ENCODE measurements around the gene HFE.
A peak's percentile ranks its signal among the peaks of the same experiment; 100 is the strongest.
"Not testable (repeated sequence)": the region's sequence is repeated elsewhere in the genome, so short reads cannot be mapped to it uniquely, and the experiment has no call there.

Gene HFE

DNA sequence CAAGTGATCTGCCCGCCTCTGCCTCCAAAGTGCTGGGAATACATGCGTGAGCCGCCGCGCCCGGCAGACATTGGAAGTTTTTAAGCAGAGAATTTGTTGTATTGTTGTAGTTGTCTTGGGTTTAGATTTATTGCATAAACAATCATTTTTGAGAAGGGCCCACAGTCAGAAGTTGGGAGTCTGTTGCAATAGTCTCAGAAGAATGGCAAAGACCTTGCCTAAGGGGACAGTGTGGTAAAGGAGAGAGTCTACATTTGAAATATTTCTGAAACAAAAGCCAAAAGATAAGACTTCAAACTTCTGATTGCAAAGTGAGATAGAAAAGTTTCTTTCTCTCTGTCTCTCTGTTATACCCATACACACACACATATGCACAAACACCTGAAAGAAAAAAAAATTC, 22.5 kb downstream of the HFE start:
- DNase-seq (ENCODE audit: low read depth): no peak

DNA sequence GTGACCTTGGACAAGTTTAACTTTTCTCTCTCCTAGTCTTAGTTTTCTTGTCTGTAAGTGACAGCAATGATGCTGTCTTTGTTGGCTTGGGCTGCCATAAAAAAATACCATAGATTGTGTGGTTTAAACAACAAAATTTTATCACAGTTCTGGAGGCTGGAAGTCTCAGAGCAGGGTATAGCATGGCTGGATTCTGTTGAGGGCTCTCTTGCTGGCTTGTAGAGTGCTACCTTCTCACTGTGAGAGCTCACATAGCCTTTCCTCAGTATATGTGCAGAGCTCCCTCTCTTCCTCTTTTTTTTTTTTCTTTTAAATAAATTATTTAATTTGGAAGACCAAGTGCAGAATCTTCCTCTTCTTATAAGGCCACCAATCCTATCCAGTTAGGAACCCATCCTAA, 26.3 kb downstream of the HFE start:
- no peak for DNase-seq (ENCODE audit: low read depth)

DNA sequence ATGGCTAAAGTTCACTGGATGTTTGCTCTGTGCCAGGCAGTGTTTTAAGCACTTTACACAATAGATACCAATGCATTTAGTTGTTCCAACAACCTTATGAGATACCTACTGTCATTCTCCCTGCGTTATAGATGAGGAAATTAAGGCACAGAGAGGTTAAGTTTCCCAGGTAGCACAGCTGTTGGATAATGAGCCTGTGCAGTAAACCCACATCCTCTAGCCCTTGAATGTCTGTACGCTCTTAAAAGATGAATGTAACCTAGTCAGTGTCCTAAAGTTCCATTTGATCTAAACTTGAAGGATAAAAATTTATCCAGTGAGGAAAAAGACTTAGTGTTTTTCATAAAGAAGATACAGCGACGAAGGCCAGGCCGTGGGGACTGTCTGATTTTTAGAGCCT, 28.0 kb downstream of the HFE start:
- no peak for DNase-seq (ENCODE audit: low read depth)

DNA sequence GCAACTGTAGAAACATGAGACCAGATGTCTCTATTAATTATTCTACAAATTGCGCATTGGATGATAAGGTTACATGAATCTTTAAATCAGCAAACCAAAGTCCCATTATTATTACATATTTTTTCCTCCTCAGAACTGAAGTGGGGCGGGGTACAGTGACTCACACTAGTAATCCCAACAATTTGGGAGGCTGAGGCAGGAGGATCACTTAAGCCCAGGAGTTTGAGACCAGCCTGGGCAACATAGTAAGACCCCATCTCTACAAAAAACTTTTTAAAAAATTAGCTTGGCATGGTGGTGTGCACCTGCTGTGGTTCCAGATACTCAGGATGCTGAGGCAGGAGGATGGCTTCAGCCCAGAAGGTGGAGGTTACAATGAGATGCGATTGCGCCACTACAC, 29.0 kb downstream of the HFE start:
- DNase-seq (ENCODE audit: low read depth): no peak

GRCh38 chr6:26118999-26119398, 31.8 kb downstream of the HFE start:
- DNase-seq (ENCODE audit: low read depth): no peak

- not testable (repeated sequence) for DNase-seq (ENCODE audit: low read depth)
Observed at GRCh38 chr6:26120115-26120514, 32.9 kb downstream of the HFE start.

DNA sequence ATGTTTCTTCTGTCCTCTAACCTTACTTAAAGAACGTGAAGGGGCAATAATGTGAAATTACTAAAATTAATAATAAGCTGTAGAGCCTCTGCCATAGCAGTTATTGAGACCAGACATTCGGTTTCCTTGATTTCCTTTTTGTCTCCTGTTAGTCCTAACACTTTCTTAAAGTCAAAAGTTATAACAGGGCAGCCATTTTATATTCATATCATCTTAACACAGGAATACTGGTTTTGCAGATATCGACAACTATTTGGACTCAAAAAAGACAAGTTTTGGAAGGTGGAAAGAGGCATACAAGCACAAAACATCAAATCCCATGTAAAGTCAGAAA, 33.5 kb downstream of the HFE start:
- no peak for DNase-seq (ENCODE audit: low read depth)

- DNase-seq (ENCODE audit: low read depth): no peak
Observed at GRCh38 chr6:26121141-26122004, 34.1 kb downstream of the HFE start.

DNA sequence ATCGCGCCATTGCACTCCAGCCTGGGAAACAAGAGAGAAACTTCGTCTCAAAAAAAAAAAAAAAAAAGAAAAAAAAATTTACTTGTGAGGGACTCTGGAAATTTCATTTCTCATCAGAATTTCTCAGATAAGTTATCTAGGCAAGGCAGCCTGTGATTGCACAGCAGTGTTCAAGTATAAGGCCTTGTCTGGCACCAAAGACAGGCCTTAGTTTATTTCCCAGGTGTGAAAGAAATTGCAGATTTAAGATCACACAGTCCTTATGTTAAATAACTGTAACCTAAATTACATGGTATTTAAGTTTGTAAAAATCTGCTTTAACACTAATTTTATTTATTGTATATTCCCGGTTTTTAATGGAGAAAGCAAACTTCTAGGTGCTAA, 34.8 kb downstream of the HFE start:
- no peak for DNase-seq (ENCODE audit: low read depth)

DNA sequence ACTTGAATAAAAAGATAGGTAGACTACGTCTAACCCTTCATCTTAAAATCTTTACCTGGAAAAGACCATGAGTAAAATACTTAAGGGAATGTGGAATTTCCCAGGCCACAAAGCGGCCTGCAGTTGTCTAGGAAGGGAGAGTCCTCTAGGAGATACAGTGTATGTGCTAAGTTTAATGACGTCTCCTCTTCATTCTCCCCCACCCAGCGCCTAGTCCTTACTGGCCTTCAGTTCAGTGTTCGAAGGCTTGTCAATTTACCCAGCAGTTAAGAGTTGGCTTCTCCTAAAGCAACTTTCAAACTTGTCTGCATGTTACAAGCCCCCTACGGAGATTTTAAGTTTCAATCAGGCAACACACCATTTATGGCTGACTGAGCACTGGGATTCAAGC, 35.2 kb downstream of the HFE start:
- DNase-seq (ENCODE audit: low read depth): no peak

GRCh38 chr6:26122793-26123674, 35.8 kb downstream of the HFE start:
- DNase-seq (ENCODE audit: low read depth): peak; percentile 96

DNA sequence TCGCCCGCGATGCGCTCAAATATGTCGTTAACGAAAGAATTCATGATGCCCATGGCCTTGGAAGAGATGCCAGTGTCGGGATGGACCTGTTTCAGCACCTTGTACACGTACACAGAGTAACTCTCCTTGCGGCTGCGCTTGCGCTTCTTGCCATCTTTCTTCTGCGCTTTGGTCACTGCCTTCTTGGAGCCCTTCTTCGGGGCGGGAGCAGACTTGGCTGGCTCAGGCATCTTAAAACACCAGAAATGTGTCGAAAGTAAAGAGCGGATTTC, 36.4 kb downstream of the HFE start:
- DNase-seq (ENCODE audit: low read depth): no peak

GRCh38 chr6:26123947-26124780, 36.9 kb downstream of the HFE start:
- peak; percentile 97 for DNase-seq (ENCODE audit: low read depth)

DNA sequence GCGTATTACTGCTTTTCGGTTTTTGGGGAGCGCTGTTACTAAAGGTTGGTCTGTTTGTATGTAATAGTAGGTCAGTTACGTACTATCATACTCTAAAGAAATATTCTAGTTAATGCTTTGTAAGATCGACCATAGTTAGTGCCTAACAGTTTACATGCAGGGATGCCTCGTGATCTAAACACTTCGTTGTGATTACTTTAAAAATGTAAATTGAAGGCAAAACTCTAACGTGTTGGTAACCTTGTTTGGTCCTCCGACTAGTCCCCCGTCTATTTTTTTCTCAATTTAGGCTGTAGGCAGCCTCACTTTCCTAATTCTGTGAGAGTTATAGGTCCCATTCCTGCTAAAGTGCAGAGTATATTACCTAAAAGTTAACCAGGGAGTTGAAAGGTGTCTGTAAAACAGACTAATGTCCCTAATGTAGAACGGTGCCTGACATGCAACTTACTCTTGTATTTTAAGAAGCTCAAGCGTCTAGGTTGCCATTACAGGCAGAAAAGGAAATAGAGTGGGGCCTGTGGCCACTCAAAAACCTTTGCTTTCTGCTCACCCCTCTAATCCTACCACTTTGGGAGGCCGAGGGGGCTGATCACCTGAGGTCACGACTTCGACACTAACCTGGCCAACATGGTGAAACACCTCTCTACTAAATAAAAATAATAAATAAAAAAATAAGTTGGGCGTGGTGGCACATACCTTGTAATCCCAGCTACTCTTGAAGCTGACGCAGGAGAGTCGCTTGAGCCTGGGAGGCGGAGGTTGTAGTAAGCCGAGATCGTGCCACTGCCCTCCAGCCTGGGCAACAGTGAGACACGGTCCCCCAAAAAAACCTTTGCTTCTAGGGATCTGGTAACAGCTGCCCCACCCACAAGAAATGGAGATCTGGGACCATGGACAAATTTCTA, 37.8 kb downstream of the HFE start:
- DNase-seq (ENCODE audit: low read depth): no peak

DNA sequence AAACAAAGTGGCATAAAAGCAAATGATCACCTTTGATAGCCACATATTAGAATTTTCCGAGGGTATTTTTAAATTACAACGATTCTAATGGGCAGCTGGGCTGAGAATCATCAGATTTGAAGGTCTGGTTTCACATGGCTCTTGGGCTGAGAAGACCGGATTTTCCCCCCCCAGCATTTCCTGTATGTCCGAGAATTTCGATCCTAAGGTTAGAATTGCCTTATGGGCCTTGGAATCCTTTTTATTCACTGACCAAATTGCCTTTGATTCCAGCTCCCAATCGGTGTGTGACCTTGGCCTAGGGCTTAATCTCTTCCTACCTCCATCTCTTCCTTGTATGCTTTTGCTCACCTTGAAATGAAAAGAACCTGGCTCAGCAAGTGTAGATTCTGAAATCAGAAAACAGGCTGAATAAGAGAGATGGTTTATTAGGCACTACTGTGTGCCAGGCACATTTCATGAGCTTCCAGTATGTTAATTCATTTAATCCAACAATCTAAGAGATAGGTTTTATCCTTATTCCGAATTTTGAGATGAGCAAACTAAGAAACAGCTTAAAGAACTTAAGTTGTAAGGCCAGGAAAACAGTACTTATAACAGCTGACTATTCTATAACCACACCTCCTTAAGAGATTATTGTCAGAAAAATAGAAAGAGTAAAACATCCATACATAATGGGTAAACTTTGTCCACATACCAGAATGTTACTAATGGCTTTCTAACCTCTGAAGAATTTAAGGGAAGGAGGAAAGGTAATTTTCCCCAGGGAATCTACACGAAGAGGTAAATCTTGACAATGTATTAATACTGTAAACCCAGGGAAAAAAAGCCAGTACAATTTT, 39.4 kb downstream of the HFE start:
- DNase-seq (ENCODE audit: low read depth): no peak

DNA sequence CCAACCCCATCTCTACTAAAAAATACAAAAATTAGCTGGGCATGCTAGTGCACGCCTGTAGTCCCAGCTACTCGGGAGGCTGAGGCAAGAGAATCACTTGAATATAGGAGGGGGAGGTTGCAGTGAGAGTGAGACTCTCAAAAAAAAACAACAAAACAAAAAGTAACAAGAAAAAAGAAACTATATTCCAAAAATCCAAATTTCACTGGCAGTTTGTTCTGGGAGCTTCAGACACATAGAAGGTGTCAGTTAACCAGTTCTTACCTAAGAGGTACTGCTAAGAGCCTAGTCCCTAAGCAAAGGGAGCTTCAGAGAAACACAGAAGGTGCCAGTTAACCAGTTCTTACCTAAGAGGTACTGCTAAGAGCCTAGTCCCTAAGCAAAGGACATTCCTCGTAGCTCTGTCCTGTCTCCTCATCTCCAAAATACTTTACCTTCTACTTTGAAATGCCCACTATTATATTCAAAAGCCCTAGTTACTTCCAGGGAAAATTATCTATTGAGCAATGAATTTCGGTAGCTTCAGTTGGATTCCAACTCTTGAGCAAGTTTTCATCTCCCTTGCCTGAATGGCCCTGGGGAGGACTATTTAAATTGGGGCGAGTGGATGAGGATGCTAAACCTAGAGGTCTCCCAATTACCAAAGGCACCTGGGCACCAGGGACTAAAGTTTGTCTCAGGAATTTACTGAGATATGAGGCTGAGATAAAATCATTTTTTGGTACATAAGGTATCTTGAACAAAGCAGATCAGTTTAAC, 41.0 kb downstream of the HFE start:
- no peak for DNase-seq (ENCODE audit: low read depth)

- no peak for DNase-seq (ENCODE audit: low read depth)
Observed at GRCh38 chr6:26129656-26130055, 42.4 kb downstream of the HFE start.

GRCh38 chr6:26130581-26131249, 43.5 kb downstream of the HFE start:
- no peak for DNase-seq (ENCODE audit: low read depth)

DNA sequence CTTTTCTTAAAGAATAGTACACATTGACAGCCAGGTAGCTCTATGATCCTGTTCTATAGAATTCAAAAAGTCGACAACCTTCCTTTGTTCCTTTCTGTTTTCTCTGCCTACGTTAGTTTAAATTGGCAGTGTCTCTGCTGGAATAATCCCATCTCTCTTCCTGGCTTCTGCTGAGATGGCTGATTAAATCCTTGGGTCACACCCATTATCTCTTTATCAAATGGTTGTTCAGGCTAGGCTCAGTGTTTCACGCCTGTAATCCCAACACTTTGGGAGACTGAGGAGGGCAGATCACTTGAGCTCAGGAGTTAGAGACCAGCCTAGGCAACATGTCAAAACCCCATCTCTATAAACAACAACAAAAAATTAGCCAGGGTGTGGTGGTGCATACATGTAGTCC, 44.4 kb downstream of the HFE start:
- DNase-seq (ENCODE audit: low read depth): no peak
